Neural cell (in vitro differentiated cells): ENCODE measurements around the gene CHD9NB. TPM values are rescaled to one million over a fixed set of nuclear protein-coding genes. Genes with fewer than 3 reads are reported as not detected.

Experiments used
- H2AFZ ChIP-seq: fragments of 200-600, 300-800 bp; sonication (generic), shearing (Covaris generic); 2 replicates; pipeline ENCODE4 v1.6.0; 2014; ENCODE audit warnings: low read depth, mild to moderate bottlenecking, antibody characterized with exemption, low read length, moderate library complexity
- H3F3A ChIP-seq: fragments of 200-600 bp; shearing (Covaris generic); 2 replicates; pipeline ENCODE4 v1.6.1; 2016; ENCODE audit warnings: mild to moderate bottlenecking, moderate library complexity, mixed read lengths, antibody characterized with exemption, low read length; ENCODE audit not compliant: insufficient read depth, poor library complexity, severe bottlenecking
- H3K27ac ChIP-seq: fragments of 200-600, 300-800 bp; sonication (generic), shearing (Covaris generic); 2 replicates; pipeline ENCODE4 v1.5.1; 2014; ENCODE audit warnings: mild to moderate bottlenecking, low read length, moderate library complexity
- H3K27me3 ChIP-seq: fragments of 300-800, 200-600 bp; sonication (generic), shearing (Covaris generic); 2 replicates; pipeline ENCODE4 v1.6.0; 2014; ENCODE audit warnings: mild to moderate bottlenecking, low read depth, low read length, moderate library complexity; ENCODE audit not compliant: insufficient read depth
- H3K36me3 ChIP-seq: fragments of 300-800, 200-600 bp; sonication (generic), shearing (Covaris generic); 2 replicates; pipeline ENCODE4 v1.5.1; 2014; ENCODE audit warnings: mild to moderate bottlenecking, antibody characterized with exemption, low read length, moderate library complexity; ENCODE audit not compliant: insufficient read depth
- H3K4me2 ChIP-seq: fragments of 300-800, 200-600 bp; sonication (generic), shearing (Covaris generic); 2 replicates; pipeline ENCODE4 v1.6.0; 2014; ENCODE audit warnings: mild to moderate bottlenecking, low read length
- H3K4me3 ChIP-seq: fragments of 300-800, 200-600 bp; sonication (generic), shearing (Covaris generic); 2 replicates; pipeline ENCODE4 v1.5.1; 2014; ENCODE audit warnings: mild to moderate bottlenecking, low read length, moderate library complexity
- H3K79me2 ChIP-seq: fragments of 200-600 bp; shearing (Covaris generic); replicated peaks from 2 replicates; pipeline ENCODE4 v1.6.0; 2014; ENCODE audit warnings: mild to moderate bottlenecking, low read length, moderate library complexity; ENCODE audit not compliant: insufficient read depth
- H3K9ac ChIP-seq: fragments of 300-800, 200-600 bp; sonication (generic), shearing (Covaris generic); 2 replicates; pipeline ENCODE4 v1.6.1; 2016; ENCODE audit warnings: mild to moderate bottlenecking, low read length, mixed read lengths
- H3K9me2 ChIP-seq: fragments of 200-600 bp; shearing (Covaris generic); 2 replicates; pipeline ENCODE4 v1.6.1; 2016; ENCODE audit warnings: mild to moderate bottlenecking, low read length, mixed read lengths; ENCODE audit not compliant: insufficient read depth
- H3K9me3 ChIP-seq: fragments of 200-600, 300-800 bp; sonication (generic), shearing (Covaris generic); 2 replicates; pipeline ENCODE4 v1.6.1; 2016; ENCODE audit warnings: mild to moderate bottlenecking, mixed run types, low read length, moderate library complexity, mixed read lengths
- H4K20me1 ChIP-seq: fragments of 200-600 bp; shearing (Covaris generic); 2 replicates; pipeline ENCODE4 v1.6.1; 2016; ENCODE audit warnings: mild to moderate bottlenecking, mixed run types; ENCODE audit not compliant: insufficient read depth
- CTCF ChIP-seq: fragments of 450-650 bp; IDR thresholded peaks from 2 replicates; pipeline ENCODE4 v1.5.1; 2014; ENCODE audit warnings: antibody characterized with exemption, mild to moderate bottlenecking, moderate library complexity; ENCODE audit not compliant: poor library complexity, severe bottlenecking
- EP300 ChIP-seq: fragments of 450-650 bp; conservative IDR thresholded peaks from 2 replicates; pipeline ENCODE4 v1.6.1; 2014; ENCODE audit warnings: antibody characterized with exemption, mild to moderate bottlenecking, moderate library complexity; ENCODE audit not compliant: poor library complexity, severe bottlenecking
- EZH2 ChIP-seq: fragments of 200-600, 300-800 bp; shearing (Covaris generic), sonication (generic); IDR thresholded peaks from 2 replicates; pipeline ENCODE4 v1.6.1; 2014; ENCODE audit warnings: antibody characterized with exemption, low read length, borderline replicate concordance, mild to moderate bottlenecking; ENCODE audit not compliant: insufficient read depth, poor library complexity, severe bottlenecking
- MXI1 ChIP-seq: fragments of 450-650 bp; conservative IDR thresholded peaks from 2 replicates; pipeline ENCODE4 v1.6.1; 2014; ENCODE audit warnings: antibody characterized with exemption, mild to moderate bottlenecking; ENCODE audit not compliant: poor library complexity, severe bottlenecking
- RAD21 ChIP-seq: fragments of 450-650 bp; conservative IDR thresholded peaks from 2 replicates; pipeline ENCODE4 v1.6.1; 2014; ENCODE audit warnings: antibody characterized with exemption, mild to moderate bottlenecking, moderate library complexity
- REST ChIP-seq: IDR thresholded peaks from 2 replicates; pipeline ENCODE4 v1.6.1; 2012; ENCODE audit warnings: borderline replicate concordance
- SMC3 ChIP-seq: fragments of 450-650 bp; conservative IDR thresholded peaks from 2 replicates; pipeline ENCODE4 v1.6.1; 2014; ENCODE audit warnings: antibody characterized with exemption, mild to moderate bottlenecking, moderate library complexity; ENCODE audit not compliant: poor library complexity
- TAF1 ChIP-seq: IDR thresholded peaks from 2 replicates; pipeline ENCODE4 v1.6.1; 2012; ENCODE audit warnings: low read depth
- polyA plus RNA-seq: library from polyadenylated mRNA; depleted of rRNA; stranded (reverse); fragments of >200 nt; gene quantifications from 2 replicates; pipeline ENCODE4 v1.2.3, GENCODE V29; 2014

Gene CHD9NB
- polyA plus RNA-seq, 1 donor from 2014 or later: 0.17 TPM

- Histone ChIP-seq H3K36me3 (no peaks in the 10 kb centered on the region), H4K20me1 (no peaks in the 10 kb centered on the region), H3F3A (no peaks in the 10 kb centered on the region), H3K79me2 (no peaks in the 10 kb centered on the region), H3K27me3 (no peaks in the 10 kb centered on the region), H3K4me3 (no peak overlapping the region), H2AFZ (no peak overlapping the region), H3K27ac (no peak overlapping the region), H3K9me3 (no peaks in the 10 kb centered on the region), H3K9me2 (no peaks in the 10 kb centered on the region), H3K9ac (no peak overlapping the region), H3K4me2 (no peak overlapping the region)
- no peak for TF ChIP-seq EP300
- no peak for TF ChIP-seq RAD21
- no peak for TF ChIP-seq SMC3
- no peak for TF ChIP-seq REST
- TF ChIP-seq CTCF: no peak
Measured at GRCh38 chr16:53057658-53058057, 5.0 kb upstream of the CHD9NB start.

GRCh38 chr16:53056392-53056881, 3.7 kb upstream of the CHD9NB start:
- Histone ChIP-seq H3F3A (no peaks in the 10 kb centered on the region), H3K27ac (no peak overlapping the region), H3K4me2 (no peak overlapping the region), H3K36me3 (no peaks in the 10 kb centered on the region), H4K20me1 (no peaks in the 10 kb centered on the region), H2AFZ (no peak overlapping the region), H3K9me2 (no peaks in the 10 kb centered on the region), H3K79me2 (no peaks in the 10 kb centered on the region), H3K27me3 (no peaks in the 10 kb centered on the region), H3K9me3 (no peaks in the 10 kb centered on the region), H3K9ac (no peak overlapping the region), H3K4me3 (no peak overlapping the region)
- TF ChIP-seq EP300 (no peak), TAF1 (no peak), REST (no peak), SMC3 (no peak), EZH2 (no peak), CTCF (no peak), MXI1 (no peak), RAD21 (no peak)
